Caco-2 (cell line): ENCODE data around the gene CYRIA. TPM values are rescaled to one million over a fixed set of nuclear protein-coding genes. Genes with fewer than 3 reads are reported as not detected.

Source experiments
- BruUV-seq: library from RNA; stranded (reverse); fragments of 400-500 nt; replicated peaks from 2 replicates; lab custom pipeline; 2021; lab: Mats Ljungman, UMichigan
- CTCF ChIA-PET: fragments of 300-600 bp; sonication (Branson Sonifier 250); formaldehyde crosslinking; loops from one replicate; lab custom pipeline; 2022; ENCODE audit warnings: antibody characterized with exemption; lab: Charles Lee
- POLR2A ChIA-PET: fragments of 300-600 bp; sonication (Branson Sonifier 250); formaldehyde crosslinking; loops from one replicate; lab custom pipeline; 2022; ENCODE audit warnings: antibody characterized with exemption; lab: Charles Lee
- DNase-seq, 2 experiments: peaks; one replicate each; pipeline versions ENCODE4 v3.0.0 to v3.0.0-alpha.2; 2020 to 2022
- H3K27me3 ChIP-seq: replicated peaks from 2 replicates; pipeline ENCODE4 v1.6.0; 2011; ENCODE audit warnings: low read length; ENCODE audit not compliant: control insufficient read depth, insufficient read depth
- H3K36me3 ChIP-seq: 2 replicates; pipeline ENCODE4 v1.5.1; 2011; ENCODE audit warnings: low read length; ENCODE audit not compliant: control insufficient read depth, insufficient read depth
- H3K4me1 ChIP-seq: fragments of 250-450 bp; sonication (Bioruptor Pico); 2 replicates; pipeline ENCODE4 v1.5.1; 2020; ENCODE audit warnings: mild to moderate bottlenecking
- H3K4me3 ChIP-seq: 2 replicates; pipeline ENCODE4 v1.5.1; 2011; ENCODE audit warnings: low read depth, mild to moderate bottlenecking, control low read depth, low read length
- H3K9me3 ChIP-seq: fragments of 250-450 bp; sonication (Bioruptor Pico); 2 replicates; pipeline ENCODE4 v1.5.1; 2020; ENCODE audit warnings: mild to moderate bottlenecking, moderate library complexity
- H3K27ac Mint-ChIP-seq: one replicate; pipeline ENCODE4 v1.8.0; 2022; ENCODE audit warnings: mixed read lengths; ENCODE audit not compliant: unreplicated experiment
- H3K27me3 Mint-ChIP-seq: one replicate; pipeline ENCODE4 v1.8.0; 2022; ENCODE audit warnings: mixed read lengths; ENCODE audit not compliant: insufficient read depth, unreplicated experiment
- H3K36me3 Mint-ChIP-seq: one replicate; pipeline ENCODE4 v1.8.0; 2022; ENCODE audit warnings: mild to moderate bottlenecking, mixed read lengths; ENCODE audit not compliant: insufficient read depth, unreplicated experiment
- H3K4me1 Mint-ChIP-seq: one replicate; pipeline ENCODE4 v1.8.0; 2022; ENCODE audit warnings: low read depth, mixed read lengths; ENCODE audit not compliant: unreplicated experiment
- H3K4me3 Mint-ChIP-seq: one replicate; pipeline ENCODE4 v1.8.0; 2022; ENCODE audit warnings: mild to moderate bottlenecking, moderate library complexity, mixed read lengths; ENCODE audit not compliant: unreplicated experiment
- H3K9me3 Mint-ChIP-seq: one replicate; pipeline ENCODE4 v1.8.0; 2022; ENCODE audit warnings: mixed read lengths; ENCODE audit not compliant: unreplicated experiment
- intact Hi-C: fragments of 100-400 bp; cut with micrococcal nuclease; formaldehyde crosslinking; loops from one replicate; pipeline ENCODE4 v1.10.0; 2022; ENCODE audit not compliant: unreplicated experiment
- total RNA-seq: library from RNA; stranded (reverse); gene quantifications from 2 replicates; pipeline ENCODE4 v1.2.3, GENCODE V29; 2022
- TF ChIP-seq, protein P1 (sequence below), 2 experiments: fragments of 200-600 bp in 1 of 2; IDR thresholded peaks; 1 replicate in 1 of 2; 2 replicates in 1 of 2; pipeline versions ENCODE4 v1.5.1 to v1.8.0; 2011 to 2022; ENCODE audit warnings: antibody characterized with exemption in 1 of 2, control low read depth in 1 of 2, inconsistent platforms in 1 of 2, low read depth in 1 of 2, low read length in 1 of 2, mild to moderate bottlenecking in 1 of 2, moderate library complexity in 1 of 2; ENCODE audit not compliant: insufficient read depth in 1 of 2, severe bottlenecking in 1 of 2, unreplicated experiment in 1 of 2

Gene CYRIA
- total RNA-seq, 1 experiment from 2014 or later, result 0.20 TPM

DNA sequence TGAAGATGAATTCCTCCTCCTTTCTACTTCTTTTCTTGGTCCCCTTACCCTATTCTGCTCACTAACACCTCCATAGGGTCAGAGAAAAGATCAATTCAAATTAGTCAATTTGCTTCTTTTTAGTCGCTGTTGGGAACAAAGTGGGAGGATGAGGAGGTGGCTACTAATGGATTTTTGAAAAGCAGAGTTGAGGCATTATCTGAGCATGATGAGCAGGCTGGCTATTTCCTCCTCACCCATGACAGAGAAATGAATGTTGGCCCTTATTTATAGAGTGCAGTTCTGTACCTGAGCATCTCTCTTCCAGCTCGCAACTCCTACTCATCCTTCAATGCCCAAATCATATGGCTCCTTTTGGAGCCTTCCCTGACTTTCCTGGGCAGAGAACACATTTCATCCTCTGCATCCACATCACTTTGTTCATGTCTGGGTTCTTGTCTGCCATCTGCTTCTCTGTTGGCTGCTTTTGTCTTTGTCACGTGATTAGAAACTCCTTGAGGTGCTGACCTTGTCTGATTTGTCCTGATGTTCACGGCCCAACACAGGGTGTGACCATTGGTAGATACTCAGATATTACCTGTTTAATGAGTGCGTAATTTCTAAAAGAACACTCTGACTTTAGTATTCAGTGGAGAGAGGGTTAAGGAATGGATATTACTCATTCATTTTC is 45.9 kb downstream of the CYRIA start:
- Histone ChIP-seq H3K27me3 (no peaks in the 10 kb centered on the region), H3K36me3 (no peaks in the 10 kb centered on the region), H3K4me3 (no peak overlapping the region), H3K9me3 (no peaks in the 10 kb centered on the region), H3K4me1 (no peaks in the 10 kb centered on the region)
- Mint-ChIP-seq H3K36me3 (no peaks in the 10 kb centered on the region), H3K4me3 (no peak overlapping the region), H3K27ac (no peak overlapping the region), H3K9me3 (no peaks in the 10 kb centered on the region), H3K4me1 (no peaks in the 10 kb centered on the region), H3K27me3 (peaks cover 9% of the 10 kb centered on the region)
- no TSS peak for BruUV-seq
- intact Hi-C loops, result loop anchor here (10.0 kb wide), 1 partner anchor 285 kb away; no protein-coding TSS in a partner anchor
- CTCF ChIA-PET, result no interaction called here
- POLR2A ChIA-PET, result no interaction called here
- TF ChIP-seq, protein P1, sequence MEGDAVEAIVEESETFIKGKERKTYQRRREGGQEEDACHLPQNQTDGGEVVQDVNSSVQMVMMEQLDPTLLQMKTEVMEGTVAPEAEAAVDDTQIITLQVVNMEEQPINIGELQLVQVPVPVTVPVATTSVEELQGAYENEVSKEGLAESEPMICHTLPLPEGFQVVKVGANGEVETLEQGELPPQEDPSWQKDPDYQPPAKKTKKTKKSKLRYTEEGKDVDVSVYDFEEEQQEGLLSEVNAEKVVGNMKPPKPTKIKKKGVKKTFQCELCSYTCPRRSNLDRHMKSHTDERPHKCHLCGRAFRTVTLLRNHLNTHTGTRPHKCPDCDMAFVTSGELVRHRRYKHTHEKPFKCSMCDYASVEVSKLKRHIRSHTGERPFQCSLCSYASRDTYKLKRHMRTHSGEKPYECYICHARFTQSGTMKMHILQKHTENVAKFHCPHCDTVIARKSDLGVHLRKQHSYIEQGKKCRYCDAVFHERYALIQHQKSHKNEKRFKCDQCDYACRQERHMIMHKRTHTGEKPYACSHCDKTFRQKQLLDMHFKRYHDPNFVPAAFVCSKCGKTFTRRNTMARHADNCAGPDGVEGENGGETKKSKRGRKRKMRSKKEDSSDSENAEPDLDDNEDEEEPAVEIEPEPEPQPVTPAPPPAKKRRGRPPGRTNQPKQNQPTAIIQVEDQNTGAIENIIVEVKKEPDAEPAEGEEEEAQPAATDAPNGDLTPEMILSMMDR (IDR thresholded peaks at IDR 0.05; ENCODE audit: insufficient read depth in 1 of 2, low read depth in 1 of 2, low read length in 1 of 2, severe bottlenecking in 1 of 2, unreplicated experiment in 1 of 2), result no peak
- DNase-seq, result no peak

DNA sequence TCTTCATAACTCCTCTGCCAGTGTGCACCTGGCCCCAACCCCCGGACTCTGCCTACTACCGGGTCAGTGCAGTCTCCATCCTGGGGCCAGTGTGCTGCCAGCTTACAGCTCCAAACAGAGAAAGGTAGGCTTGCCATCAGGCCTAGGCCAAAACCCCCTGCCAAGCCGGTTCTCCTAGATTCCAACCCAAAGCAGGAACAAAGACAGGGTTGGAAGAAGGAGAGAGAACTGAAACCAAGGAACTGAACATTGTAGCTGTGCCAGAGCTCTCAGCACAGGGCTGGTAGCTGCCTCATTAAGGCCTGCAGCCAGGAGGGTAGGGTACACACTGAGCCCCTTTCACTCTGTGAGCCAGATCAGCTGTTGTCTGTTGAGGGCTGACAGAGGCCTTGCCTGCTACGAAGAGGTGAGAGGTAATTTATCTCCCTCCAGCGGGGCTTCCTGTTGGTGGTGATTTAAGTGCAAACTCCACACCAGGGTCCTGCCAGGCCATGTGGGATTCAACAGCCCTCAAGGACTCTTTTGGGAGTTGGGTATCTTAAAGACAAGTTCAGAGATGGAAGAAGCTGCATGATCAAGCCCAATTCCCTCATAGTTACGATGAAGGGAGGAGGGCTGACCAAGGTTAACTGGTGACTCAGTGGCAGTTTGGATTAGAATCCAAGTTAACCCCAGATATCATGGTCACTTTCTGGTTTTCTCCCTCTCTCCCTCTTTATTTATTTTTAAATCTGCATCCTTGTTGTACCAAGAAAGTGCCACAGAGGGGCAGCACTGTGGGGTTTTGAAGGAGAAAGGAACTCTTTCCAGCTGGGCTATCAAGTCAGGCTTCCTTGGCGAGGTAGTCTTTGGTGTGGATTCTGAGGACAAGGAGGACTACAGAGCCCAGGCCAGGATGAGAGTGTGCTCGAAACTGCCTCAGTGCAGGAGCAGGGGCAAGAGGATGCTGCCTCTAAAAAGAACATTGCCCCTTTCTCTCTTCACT is 48.1 kb downstream of the CYRIA start:
- Mint-ChIP-seq H3K36me3 (no peaks in the 10 kb centered on the region), H3K4me3 (no peak overlapping the region), H3K27ac (no peak overlapping the region), H3K27me3 (peaks cover 9% of the 10 kb centered on the region), H3K9me3 (no peaks in the 10 kb centered on the region), H3K4me1 (peaks cover 8% of the 10 kb centered on the region)
- Histone ChIP-seq H3K9me3 (no peaks in the 10 kb centered on the region), H3K4me1 (no peaks in the 10 kb centered on the region), H3K4me3 (no peak overlapping the region), H3K27me3 (no peaks in the 10 kb centered on the region), H3K36me3 (no peaks in the 10 kb centered on the region)
- POLR2A ChIA-PET, result no interaction called here
- peak in 1 of 2 experiments; percentile 39 for DNase-seq
- BruUV-seq, result no TSS peak
- TF ChIP-seq, protein P1 (IDR thresholded peaks at IDR 0.05; ENCODE audit: insufficient read depth in 1 of 2, low read depth in 1 of 2, low read length in 1 of 2, severe bottlenecking in 1 of 2, unreplicated experiment in 1 of 2), result peak; percentile 10 to 30
- CTCF ChIA-PET, result interaction anchor here (1.0 to 1.3 kb wide), 2 partner anchors 110 to 140 kb away, joined by 3 to 4 read pairs; no protein-coding TSS in a partner anchor
- intact Hi-C loops, result loop anchor here (1.0 to 10.0 kb wide), 2 partner anchors 140 to 287 kb away; no protein-coding TSS in a partner anchor
